GM18507 (cell line): ENCODE data around the gene LDLR.
"Not testable (repeated sequence)": the region's sequence is repeated elsewhere in the genome, so short reads cannot be mapped to it uniquely, and the experiment has no call there.

Source experiments
- DNase-seq: peaks from one replicate; pipeline ENCODE4 v3.0.0; 2011; ENCODE audit warnings: low read depth; ENCODE audit not compliant: insufficient read length; ENCODE audit errors: extremely low spot score
- FAIRE-seq: peaks from 2 replicates; lab custom pipeline; 2011; peaks lifted over from hg19 to GRCh38; lab: Jason Lieb, UNC

Gene LDLR

GRCh38 chr19:11067356-11068113, 21.7 kb upstream of the LDLR start:
- FAIRE-seq (no peak), DNase-seq (no peak)

- DNase-seq = no peak
- no peak for FAIRE-seq
Observed at GRCh38 chr19:11069561-11069960, 19.7 kb upstream of the LDLR start.

GRCh38 chr19:11070123-11070522, 19.1 kb upstream of the LDLR start:
- FAIRE-seq (no peak), DNase-seq (no peak)

- DNase-seq (no peak), FAIRE-seq (no peak)
Observed at GRCh38 chr19:11073568-11073967, 15.7 kb upstream of the LDLR start.

- not testable (repeated sequence) for DNase-seq, FAIRE-seq
Observed at GRCh38 chr19:11076792-11077191, 12.5 kb upstream of the LDLR start.

- FAIRE-seq = no peak
- DNase-seq = no peak
Observed at GRCh38 chr19:11078893-11079292, 10.4 kb upstream of the LDLR start.

GRCh38 chr19:11079999-11080398, 9.3 kb upstream of the LDLR start:
- DNase-seq (no peak), FAIRE-seq (no peak)

GRCh38 chr19:11087870-11088505, 1.3 kb upstream of the LDLR start:
- FAIRE-seq = no peak
- no peak for DNase-seq

GRCh38 chr19:11088506-11089253, 583 bp upstream of the LDLR start:
- DNase-seq = no peak
- no peak for FAIRE-seq

- DNase-seq, FAIRE-seq: not testable (repeated sequence)
Observed at GRCh38 chr19:11090014-11090263, 676 bp downstream of the LDLR start.

GRCh38 chr19:11090264-11090996, 1.2 kb downstream of the LDLR start:
- DNase-seq = peak; percentile 74
- peak; percentile 86 for FAIRE-seq

- FAIRE-seq (no peak), DNase-seq (no peak)
Observed at GRCh38 chr19:11090997-11091702, 1.9 kb downstream of the LDLR start.

- DNase-seq (no peak), FAIRE-seq (no peak)
Observed at GRCh38 chr19:11091703-11092153, 2.5 kb downstream of the LDLR start.

GRCh38 chr19:11092181-11092538, 2.9 kb downstream of the LDLR start:
- no peak for FAIRE-seq
- DNase-seq = no peak

- FAIRE-seq = no peak
- no peak for DNase-seq
Observed at GRCh38 chr19:11093689-11094238, 4.5 kb downstream of the LDLR start.

- DNase-seq (no peak), FAIRE-seq (no peak)
Observed at GRCh38 chr19:11094520-11094894, 5.2 kb downstream of the LDLR start.

GRCh38 chr19:11096210-11096841, 7.1 kb downstream of the LDLR start:
- peak; percentile 23 for DNase-seq
- FAIRE-seq = peak; percentile 91

- DNase-seq, FAIRE-seq: not testable (repeated sequence)
Observed at GRCh38 chr19:11097367-11097766, 8.1 kb downstream of the LDLR start.

GRCh38 chr19:11098327-11098726, 9.1 kb downstream of the LDLR start:
- DNase-seq (no peak), FAIRE-seq (no peak)
